BE2C (cell line): Measurements from ENCODE around the gene THEMIS2.
"Not testable (repeated sequence)": the region's sequence is repeated elsewhere in the genome, so short reads cannot be mapped to it uniquely, and the experiment has no call there.

Source experiments
- DNase-seq: peaks from one replicate; pipeline ENCODE4 v3.0.0-alpha.2; 2020
- H3K27me3 ChIP-seq: fragments of 250-450 bp; sonication (Bioruptor Pico); 2 replicates; pipeline ENCODE4 v1.5.1; 2020; ENCODE audit warnings: mild to moderate bottlenecking
- H3K36me3 ChIP-seq: fragments of 250-450 bp; sonication (Bioruptor Pico); 2 replicates; pipeline ENCODE4 v1.5.1; 2020; ENCODE audit warnings: mild to moderate bottlenecking
- H3K4me1 ChIP-seq: fragments of 250-450 bp; sonication (Bioruptor Pico); 2 replicates; pipeline ENCODE4 v1.5.1; 2020
- H3K4me3 ChIP-seq: 2 replicates; pipeline ENCODE4 v1.5.1; 2011; ENCODE audit warnings: low read depth, low read length
- H3K9me3 ChIP-seq: fragments of 250-450 bp; sonication (Bioruptor Pico); 2 replicates; pipeline ENCODE4 v1.5.1; 2020
- TF ChIP-seq, protein P1 (sequence below): IDR thresholded peaks from 2 replicates; pipeline ENCODE4 v1.5.1; 2012; ENCODE audit warnings: mild to moderate bottlenecking, low read depth, low read length

Gene THEMIS2

DNA sequence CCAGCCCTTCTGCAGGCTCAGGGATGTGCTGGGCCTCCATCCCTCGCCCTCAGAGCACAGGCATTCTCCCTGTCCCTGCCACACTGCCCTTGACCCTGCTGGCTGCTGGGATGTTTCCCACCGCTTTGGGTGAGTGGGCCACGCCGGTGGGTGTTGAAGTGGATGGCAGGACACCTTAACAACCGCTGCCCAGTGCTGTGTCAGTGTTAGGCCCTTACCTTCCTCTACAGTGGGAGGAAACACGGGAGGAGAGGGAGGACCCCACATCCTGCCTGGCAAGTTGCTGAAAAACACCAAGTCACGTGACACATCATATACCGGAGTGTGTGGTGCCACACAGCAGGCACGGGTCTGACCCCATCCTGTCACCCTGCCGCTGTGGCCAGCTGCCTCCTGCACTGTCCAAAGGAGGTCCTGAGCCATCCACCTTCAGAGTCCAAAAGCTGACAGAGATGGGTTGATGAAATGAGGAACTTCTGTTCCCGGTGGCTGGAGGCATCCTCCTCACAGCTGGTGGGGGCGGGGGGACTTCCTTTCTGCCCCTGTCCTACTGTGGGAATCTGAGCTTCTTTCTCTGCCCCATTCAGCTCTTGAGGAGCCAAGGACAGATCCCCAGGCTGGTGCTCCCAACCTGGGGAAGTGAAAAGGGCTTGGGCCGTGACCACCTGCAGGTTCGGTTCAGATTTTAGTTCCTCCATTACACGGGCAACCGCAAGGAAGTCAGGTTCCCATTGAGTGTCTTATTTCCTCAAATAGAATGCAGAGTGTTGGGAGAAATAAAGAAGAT, 3.2 kb upstream of the THEMIS2 start:
- Histone ChIP-seq H3K36me3 (no peaks in the 10 kb centered on the region), H3K4me1 (no peaks in the 10 kb centered on the region), H3K4me3 (no peak overlapping the region), H3K9me3 (no peaks in the 10 kb centered on the region), H3K27me3 (no peaks in the 10 kb centered on the region)
- TF ChIP-seq, protein P1, sequence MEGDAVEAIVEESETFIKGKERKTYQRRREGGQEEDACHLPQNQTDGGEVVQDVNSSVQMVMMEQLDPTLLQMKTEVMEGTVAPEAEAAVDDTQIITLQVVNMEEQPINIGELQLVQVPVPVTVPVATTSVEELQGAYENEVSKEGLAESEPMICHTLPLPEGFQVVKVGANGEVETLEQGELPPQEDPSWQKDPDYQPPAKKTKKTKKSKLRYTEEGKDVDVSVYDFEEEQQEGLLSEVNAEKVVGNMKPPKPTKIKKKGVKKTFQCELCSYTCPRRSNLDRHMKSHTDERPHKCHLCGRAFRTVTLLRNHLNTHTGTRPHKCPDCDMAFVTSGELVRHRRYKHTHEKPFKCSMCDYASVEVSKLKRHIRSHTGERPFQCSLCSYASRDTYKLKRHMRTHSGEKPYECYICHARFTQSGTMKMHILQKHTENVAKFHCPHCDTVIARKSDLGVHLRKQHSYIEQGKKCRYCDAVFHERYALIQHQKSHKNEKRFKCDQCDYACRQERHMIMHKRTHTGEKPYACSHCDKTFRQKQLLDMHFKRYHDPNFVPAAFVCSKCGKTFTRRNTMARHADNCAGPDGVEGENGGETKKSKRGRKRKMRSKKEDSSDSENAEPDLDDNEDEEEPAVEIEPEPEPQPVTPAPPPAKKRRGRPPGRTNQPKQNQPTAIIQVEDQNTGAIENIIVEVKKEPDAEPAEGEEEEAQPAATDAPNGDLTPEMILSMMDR: no peak
- DNase-seq: no peak

DNA sequence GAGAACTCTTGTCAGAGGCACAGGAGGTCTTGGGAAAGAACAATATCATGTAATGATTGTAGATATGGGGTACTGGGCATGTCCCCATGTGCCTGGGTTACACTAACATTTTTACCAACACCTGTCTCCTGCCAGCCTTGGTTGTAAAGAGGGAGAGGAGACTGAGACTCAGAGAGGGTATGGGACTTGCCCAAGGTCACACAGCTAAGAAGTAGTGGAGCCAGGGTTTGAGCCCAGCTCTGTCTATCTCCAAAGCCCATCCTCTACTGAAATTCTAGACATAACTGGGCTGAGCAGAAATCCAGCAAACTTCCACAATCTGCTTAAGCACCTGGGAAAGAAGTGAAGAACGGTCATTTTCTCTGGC, 2.6 kb upstream of the THEMIS2 start:
- TF ChIP-seq, protein P1: no peak
- no peaks in the 10 kb centered on the region for H3K27me3 ChIP-seq
- DNase-seq: no peak
- no peaks in the 10 kb centered on the region for H3K36me3 ChIP-seq
- no peak overlapping the region for H3K4me3 ChIP-seq
- H3K9me3 ChIP-seq: no peaks in the 10 kb centered on the region
- no peaks in the 10 kb centered on the region for H3K4me1 ChIP-seq

DNA sequence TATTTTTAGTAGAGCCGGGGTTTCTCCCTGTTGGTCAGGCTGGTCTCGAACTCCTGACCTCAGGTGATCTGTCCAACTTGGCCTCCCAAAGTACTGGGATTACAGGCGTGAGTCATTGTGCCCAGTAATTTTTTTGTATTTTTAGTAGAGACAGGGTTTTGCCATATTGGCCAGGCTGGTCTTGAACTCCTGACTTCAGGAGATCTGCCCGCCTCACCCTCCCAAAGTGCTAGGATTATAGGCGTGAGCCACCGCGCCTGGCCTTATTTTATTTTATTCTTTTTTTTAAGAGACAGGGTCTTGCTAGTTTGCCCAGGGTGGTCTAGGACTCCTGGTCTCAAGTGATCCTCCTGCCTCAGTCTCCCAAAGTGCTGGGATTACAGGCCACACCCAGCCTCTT, 1.3 kb upstream of the THEMIS2 start:
- H3K36me3 ChIP-seq, H3K4me3 ChIP-seq, H3K9me3 ChIP-seq, H3K4me1 ChIP-seq, DNase-seq, H3K27me3 ChIP-seq: not testable (repeated sequence)

DNA sequence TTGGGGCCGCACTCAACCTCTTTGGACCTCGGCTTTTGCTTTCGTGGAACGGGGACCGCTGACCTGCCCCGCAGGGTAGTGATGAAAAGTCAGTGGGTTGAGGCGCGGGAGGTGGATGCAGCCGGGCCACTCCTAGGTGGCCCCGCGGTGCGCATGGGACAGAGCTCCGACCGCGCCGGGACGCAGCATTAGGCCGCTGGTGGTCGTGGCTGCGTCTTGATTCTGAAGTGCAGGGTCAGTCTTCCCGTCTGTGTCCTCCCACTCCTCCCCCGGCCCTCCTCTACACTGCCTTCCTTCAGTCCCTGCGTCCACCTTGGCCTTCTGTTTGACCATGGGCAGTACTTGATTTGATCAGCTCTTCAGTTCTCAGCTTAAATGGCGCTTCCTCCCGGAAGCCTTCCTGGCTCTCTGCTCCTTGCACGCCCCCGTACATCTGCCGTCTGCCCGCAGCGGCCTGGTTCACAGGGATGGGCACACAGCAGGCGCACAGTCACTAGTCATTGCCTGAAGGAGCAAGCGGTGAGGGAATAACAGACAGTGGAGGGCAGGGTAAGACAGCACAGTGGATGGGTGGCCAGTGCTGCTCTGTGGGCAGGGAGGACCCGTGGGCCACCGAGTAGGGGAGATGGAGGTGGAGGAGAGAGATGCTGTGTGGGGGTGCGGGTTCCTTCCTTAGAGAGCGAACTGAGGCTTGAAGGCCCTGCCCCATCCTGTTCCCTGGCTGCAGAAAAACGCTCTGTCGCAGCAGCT, 633 bp downstream of the THEMIS2 start:
- peak overlapping the region; percentile 50 for H3K4me3 ChIP-seq
- H3K27me3 ChIP-seq: no peaks in the 10 kb centered on the region
- no peak for DNase-seq
- TF ChIP-seq, protein P1: no peak
- no peaks in the 10 kb centered on the region for H3K4me1 ChIP-seq
- no peaks in the 10 kb centered on the region for H3K9me3 ChIP-seq
- no peaks in the 10 kb centered on the region for H3K36me3 ChIP-seq

DNA sequence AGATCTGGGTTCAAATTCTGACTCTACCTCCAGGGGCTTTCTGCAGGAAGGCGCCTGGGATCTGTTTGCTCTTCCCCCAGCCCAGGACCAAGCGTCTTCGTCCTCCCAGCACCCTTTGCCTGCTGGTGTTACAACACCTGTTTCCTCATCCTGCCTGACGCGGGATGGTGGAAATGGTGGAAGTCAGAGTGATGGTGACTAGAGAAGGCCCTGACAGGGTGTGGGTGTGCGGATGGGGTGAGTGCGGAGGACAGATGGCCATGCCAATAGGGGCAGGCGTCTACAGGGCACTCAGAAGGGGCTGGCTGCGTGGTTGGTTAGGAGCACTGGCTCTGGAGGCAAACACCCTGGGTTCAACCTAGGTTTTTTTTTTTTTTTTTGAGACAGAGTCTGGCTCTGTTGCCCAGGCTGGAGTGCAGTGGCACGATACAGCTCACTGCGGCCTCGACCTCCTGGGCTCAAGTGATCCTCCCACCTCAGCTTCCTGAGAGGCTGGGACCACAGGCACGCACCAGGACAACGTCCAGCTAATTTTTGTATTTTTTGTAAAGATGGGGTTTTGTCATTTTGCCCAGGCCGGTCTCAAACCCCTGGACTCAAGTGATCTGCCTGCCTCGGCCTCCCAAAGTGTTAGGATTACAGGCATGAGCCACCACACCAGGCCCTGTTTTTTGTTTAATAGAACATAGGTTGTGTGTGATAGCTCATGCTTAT, 1.5 kb downstream of the THEMIS2 start:
- TF ChIP-seq, protein P1: no peak
- Histone ChIP-seq H3K27me3 (no peaks in the 10 kb centered on the region), H3K9me3 (no peaks in the 10 kb centered on the region), H3K4me1 (no peaks in the 10 kb centered on the region), H3K4me3 (no peak overlapping the region), H3K36me3 (no peaks in the 10 kb centered on the region)
- DNase-seq: no peak

DNA sequence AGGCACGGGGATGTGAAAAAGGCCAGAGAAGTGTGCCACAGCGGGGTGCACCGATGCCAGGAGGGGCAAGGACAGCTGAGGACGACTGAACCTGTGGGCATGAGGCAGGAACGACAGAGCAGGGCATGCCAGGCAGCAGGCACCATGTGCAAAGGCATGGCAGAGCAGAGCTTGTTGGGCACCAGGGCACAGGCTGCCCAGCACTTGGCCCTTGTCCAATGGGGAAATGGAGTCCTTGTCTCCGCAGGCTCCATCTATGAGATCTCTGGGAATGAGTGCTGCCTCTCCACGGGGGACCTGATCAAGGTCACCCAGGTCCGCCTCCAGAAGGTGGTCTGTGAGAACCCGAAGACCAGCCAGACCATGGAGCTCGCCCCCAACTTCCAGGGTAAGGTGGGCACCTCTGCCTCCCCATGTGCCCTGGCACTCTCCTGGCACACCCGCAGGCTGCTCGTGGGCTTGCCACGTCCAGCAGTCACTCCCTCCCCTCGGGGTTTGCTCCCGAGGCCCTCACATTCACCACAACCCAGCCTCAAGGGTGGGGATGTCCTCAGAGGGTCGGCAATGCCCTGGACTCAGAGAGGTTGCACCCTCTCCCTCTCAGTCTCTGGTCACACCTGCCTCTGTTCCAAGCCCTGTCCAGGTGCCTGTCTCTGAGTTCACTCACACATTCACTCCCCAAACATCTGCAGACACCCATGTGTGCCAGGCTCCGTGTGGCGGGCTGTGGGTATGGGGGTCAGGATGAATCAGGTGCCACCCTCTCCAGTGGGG, 4.2 kb downstream of the THEMIS2 start:
- DNase-seq: no peak
- Histone ChIP-seq H3K9me3 (no peaks in the 10 kb centered on the region), H3K36me3 (no peaks in the 10 kb centered on the region), H3K4me1 (no peaks in the 10 kb centered on the region), H3K27me3 (no peaks in the 10 kb centered on the region), H3K4me3 (no peak overlapping the region)
- TF ChIP-seq, protein P1: no peak
